PFSK-1 (cell line): ENCODE results near the gene HRH1.

Source experiments
- FOXP2 ChIP-seq: optimal IDR thresholded peaks from 2 replicates; pipeline ENCODE3; 2011; ENCODE audit warnings: borderline replicate concordance, control low read depth, inconsistent platforms; ENCODE audit not compliant: insufficient read depth; ENCODE audit errors: extremely low read length, extremely low read depth
- POLR2AphosphoS5 ChIP-seq: IDR thresholded peaks from 2 replicates; pipeline ENCODE4 v1.6.1; 2012; ENCODE audit warnings: low read depth, mild to moderate bottlenecking, control low read depth, low read length, moderate library complexity
- REST ChIP-seq, 2 experiments: IDR thresholded peaks; 2 replicates each; pipeline versions ENCODE4 v1.6.1 to v1.8.0; 2011 to 2012; ENCODE audit warnings: low read depth in 2 of 2, low read length in 2 of 2, control low read depth in 1 of 2, inconsistent platforms in 1 of 2, mild to moderate bottlenecking in 1 of 2, moderate library complexity in 1 of 2; ENCODE audit not compliant: insufficient read depth in 1 of 2
- SIN3A ChIP-seq: IDR thresholded peaks from 2 replicates; pipeline ENCODE4 v1.6.1; 2012; ENCODE audit warnings: mild to moderate bottlenecking, low read length, moderate library complexity, borderline replicate concordance; ENCODE audit not compliant: insufficient read depth
- TAF1 ChIP-seq: IDR thresholded peaks from 2 replicates; pipeline ENCODE4 v1.6.1; 2012; ENCODE audit warnings: low read length, control low read depth, borderline replicate concordance; ENCODE audit not compliant: insufficient read depth

The HRH1 gene

DNA sequence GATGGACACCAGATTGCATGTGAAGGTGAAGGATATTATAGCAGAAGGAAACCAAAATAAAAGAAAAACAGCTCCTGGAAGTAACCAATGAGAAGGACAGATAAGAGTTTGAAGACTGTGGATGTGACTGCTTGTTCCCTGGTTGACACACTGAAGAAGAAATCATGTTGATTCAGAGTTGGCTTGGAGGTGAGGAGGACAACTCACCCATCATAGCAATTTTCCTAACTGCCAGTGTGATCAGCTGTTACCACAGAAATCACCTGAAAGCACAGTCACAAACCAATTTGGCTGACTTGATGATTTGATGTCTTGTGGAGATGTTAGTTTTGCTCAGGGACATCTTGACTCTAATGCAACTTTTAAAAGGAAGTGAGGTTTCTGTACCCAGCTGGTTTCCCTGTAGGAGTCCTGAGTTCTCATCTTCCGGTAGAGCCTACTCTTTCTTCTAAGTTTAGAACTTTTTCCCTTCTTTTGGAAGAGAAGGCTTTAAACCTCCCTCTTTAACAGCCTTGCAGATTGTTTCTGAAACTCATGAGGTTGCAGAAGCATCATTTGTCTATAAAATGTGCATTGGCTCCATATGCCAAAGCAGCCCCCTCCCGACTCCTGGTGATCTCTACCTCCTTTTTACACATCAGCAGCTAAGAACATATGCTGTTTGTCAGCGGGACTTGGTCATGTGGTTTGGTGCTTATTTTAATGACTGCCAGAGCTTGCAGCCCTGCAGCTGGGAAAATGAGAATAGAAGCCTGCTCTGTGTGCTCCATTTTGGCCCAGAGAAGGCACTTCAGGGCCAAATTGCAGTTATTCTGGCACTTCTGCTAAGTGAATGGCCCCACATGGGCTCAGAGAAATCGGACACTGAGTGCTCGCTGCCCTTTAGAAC lies 128.2 kb downstream of the HRH1 start:
- no peak for TF ChIP-seq POLR2AphosphoS5
- TF ChIP-seq REST (IDR thresholded peaks at IDR 0.05; ENCODE audit: insufficient read depth in 1 of 2, low read depth in 2 of 2, low read length in 2 of 2), result no peak
- TF ChIP-seq SIN3A, result no peak
- TF ChIP-seq FOXP2, result no peak
- no peak for TF ChIP-seq TAF1

- no peak for TF ChIP-seq FOXP2
- no peak for TF ChIP-seq TAF1
- no peak for TF ChIP-seq POLR2AphosphoS5
- no peak for TF ChIP-seq REST (IDR thresholded peaks at IDR 0.05; ENCODE audit: insufficient read depth in 1 of 2, low read depth in 2 of 2, low read length in 2 of 2)
- TF ChIP-seq SIN3A, result no peak
These were observed 128.8 kb downstream of the HRH1 start for GRCh38 chr3:11283139-11283475.

- TF ChIP-seq SIN3A (no peak), FOXP2 (no peak), TAF1 (no peak), POLR2AphosphoS5 (no peak)
These were observed 129.7 kb downstream of the HRH1 start for GRCh38 chr3:11284011-11284410.

DNA sequence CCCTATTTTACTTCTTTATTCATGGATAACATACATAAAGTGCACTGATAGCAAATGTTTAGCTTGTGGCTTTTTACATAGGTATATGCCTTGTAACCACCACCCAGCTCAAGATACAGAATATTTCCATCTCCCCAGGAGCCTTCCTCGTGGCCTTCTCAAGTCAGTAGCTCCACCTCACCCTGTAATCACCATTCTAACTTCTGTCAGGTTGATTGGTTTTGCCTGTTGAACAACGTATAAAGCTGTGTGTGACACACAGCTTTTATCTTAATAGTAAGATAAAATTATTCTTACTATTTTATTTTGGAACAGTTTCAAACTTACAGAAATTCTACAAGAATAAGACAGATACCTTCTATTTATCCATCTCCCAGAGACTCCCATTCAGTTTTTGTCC lies 131.2 kb downstream of the HRH1 start:
- no peak for TF ChIP-seq REST (IDR thresholded peaks at IDR 0.05; ENCODE audit: insufficient read depth in 1 of 2, low read depth in 2 of 2, low read length in 2 of 2)
- TF ChIP-seq TAF1, result no peak
- TF ChIP-seq SIN3A, result no peak
- TF ChIP-seq FOXP2, result no peak
- TF ChIP-seq POLR2AphosphoS5, result no peak

- TF ChIP-seq POLR2AphosphoS5 (no peak), SIN3A (no peak), TAF1 (no peak), REST (IDR thresholded peaks at IDR 0.05; ENCODE audit: insufficient read depth in 1 of 2, low read depth in 2 of 2, low read length in 2 of 2) (no peak)
These were observed 133.1 kb downstream of the HRH1 start for GRCh38 chr3:11287404-11287803.
